Measurements from ENCODE around the gene KCNH5.

GRCh38 chr14:62908506-62908905, 136.8 kb downstream of the KCNH5 start:
- TF ChIP-seq POLR2A (conservative IDR thresholded peaks at IDR 0.05), result no peak
- TF ChIP-seq NR2C2 (CRISPR knock-in tag; IDR thresholded peaks at IDR 0.05), result no peak
- TF ChIP-seq NR2C2 (tag; IDR thresholded peaks at IDR 0.05), result no peak
- TF ChIP-seq KAT8 (IDR thresholded peaks at IDR 0.05; ENCODE audit: low read depth), result no peak
- TF ChIP-seq POLR2AphosphoS2 (IDR thresholded peaks at IDR 0.05; ENCODE audit: low read length), result no peak
- no peak for TF ChIP-seq MXD1 (CRISPR knock-in tag; IDR thresholded peaks at IDR 0.05; ENCODE audit: borderline replicate concordance, poor library complexity, severe bottlenecking)
- no peak for TF ChIP-seq CBX1 (IDR thresholded peaks at IDR 0.05; ENCODE audit: low read depth)
- TF ChIP-seq E2F4 (CRISPR knock-in tag; IDR thresholded peaks at IDR 0.05; ENCODE audit: low read depth), result no peak
- no peak for TF ChIP-seq ZNF507 (tag; conservative IDR thresholded peaks at IDR 0.05)
- TF ChIP-seq ZNF263 (CRISPR knock-in tag; IDR thresholded peaks at IDR 0.05; ENCODE audit: borderline replicate concordance), result no peak
- TF ChIP-seq NFE2 (IDR thresholded peaks at IDR 0.05; ENCODE audit: low read depth), result no peak
- no peak for TF ChIP-seq MYBL2 (IDR thresholded peaks at IDR 0.05; ENCODE audit: low read depth)
- TF ChIP-seq MYBL2 (CRISPR knock-in tag; IDR thresholded peaks at IDR 0.05; ENCODE audit: borderline replicate concordance), result no peak
